B cell (primary cell): ENCODE results near the gene CEP290.

Experiments
- EZH2 ChIP-seq: IDR thresholded peaks from 2 replicates; pipeline ENCODE4 v1.6.1; 2012; ENCODE audit warnings: borderline replicate concordance, low read depth, mild to moderate bottlenecking, moderate library complexity, low read length; ENCODE audit not compliant: insufficient read depth, poor library complexity, severe bottlenecking
- TF ChIP-seq, protein P1 (sequence below): fragments of 200-600 bp; IDR thresholded peaks from one replicate; pipeline ENCODE4 v1.8.0; 2022; ENCODE audit warnings: antibody characterized with exemption, mild to moderate bottlenecking

- TF ChIP-seq, protein P1, sequence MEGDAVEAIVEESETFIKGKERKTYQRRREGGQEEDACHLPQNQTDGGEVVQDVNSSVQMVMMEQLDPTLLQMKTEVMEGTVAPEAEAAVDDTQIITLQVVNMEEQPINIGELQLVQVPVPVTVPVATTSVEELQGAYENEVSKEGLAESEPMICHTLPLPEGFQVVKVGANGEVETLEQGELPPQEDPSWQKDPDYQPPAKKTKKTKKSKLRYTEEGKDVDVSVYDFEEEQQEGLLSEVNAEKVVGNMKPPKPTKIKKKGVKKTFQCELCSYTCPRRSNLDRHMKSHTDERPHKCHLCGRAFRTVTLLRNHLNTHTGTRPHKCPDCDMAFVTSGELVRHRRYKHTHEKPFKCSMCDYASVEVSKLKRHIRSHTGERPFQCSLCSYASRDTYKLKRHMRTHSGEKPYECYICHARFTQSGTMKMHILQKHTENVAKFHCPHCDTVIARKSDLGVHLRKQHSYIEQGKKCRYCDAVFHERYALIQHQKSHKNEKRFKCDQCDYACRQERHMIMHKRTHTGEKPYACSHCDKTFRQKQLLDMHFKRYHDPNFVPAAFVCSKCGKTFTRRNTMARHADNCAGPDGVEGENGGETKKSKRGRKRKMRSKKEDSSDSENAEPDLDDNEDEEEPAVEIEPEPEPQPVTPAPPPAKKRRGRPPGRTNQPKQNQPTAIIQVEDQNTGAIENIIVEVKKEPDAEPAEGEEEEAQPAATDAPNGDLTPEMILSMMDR, result no peak
- no peak for TF ChIP-seq EZH2
Measured at GRCh38 chr12:88175544-88175943, 33.7 kb upstream of the CEP290 start.
